K562 (cell line): Measurements from ENCODE around the gene TPRG1L. TPM values are rescaled to one million over a fixed set of nuclear protein-coding genes. Genes with fewer than 3 reads are reported as not detected.

Experiments used
- ATAC-seq: fragments of 200-7000 bp; cut with Tn5 transposase; 3 replicates; pipeline ENCODE4 v1.9.1; 2020; ENCODE audit warnings: moderate library complexity
- BruUV-seq: library from RNA; stranded (reverse); fragments of 400-500 nt; replicated peaks from 2 replicates; lab custom pipeline; 2021; lab: Mats Ljungman, UMichigan
- CTCF ChIA-PET: fragments of 300-600 bp; formaldehyde crosslinking; extraction: SDS; loops from one replicate; lab custom pipeline; 2021; ENCODE audit warnings: low intra/inter-chr PET ratio; lab: Yijun Ruan, JAX
- POLR2A ChIA-PET: fragments of 300-600, 350-650 bp; sonication (Branson Sonifier 250); formaldehyde crosslinking; extraction: SDS; loops from one replicate; lab custom pipeline; 2021; ENCODE audit warnings: antibody characterized with exemption, inconsistent platforms; lab: Yijun Ruan, JAX
- DNase-seq, 4 experiments: peaks; one replicate each; pipeline versions ENCODE4 v3.0.0 to v3.0.0-alpha.2; 2011 to 2018; ENCODE audit warnings: low spot score in 3 of 4, mixed read lengths in 3 of 4; ENCODE audit errors: extremely low read depth in 1 of 4
- FAIRE-seq: peaks from 2 replicates; lab custom pipeline; 2011; peaks lifted over from hg19 to GRCh38; lab: Jason Lieb, UNC
- H2AFZ ChIP-seq: 2 replicates; pipeline ENCODE4 v1.6.0; 2011; ENCODE audit warnings: low read depth, low read length, control low read depth, inconsistent platforms
- H3K27ac ChIP-seq: fragments of 200-600 bp; 3 replicates; pipeline ENCODE4 v1.8.0; 2011; ENCODE audit warnings: low read depth, mild to moderate bottlenecking, control low read depth, inconsistent platforms, low read length, moderate library complexity, mixed read lengths; ENCODE audit errors: extremely low read depth
- H3K27me3 ChIP-seq, 2 experiments: fragments of 300-600 bp in 1 of 2; 2 replicates in 1 of 2; 3 replicates in 1 of 2; pipeline versions ENCODE4 v1.6.0 to v1.8.0; 2011; ENCODE audit warnings: inconsistent platforms in 2 of 2, low read length in 2 of 2, mild to moderate bottlenecking in 1 of 2, mixed read lengths in 1 of 2, moderate library complexity in 1 of 2; ENCODE audit not compliant: control insufficient read depth in 2 of 2, insufficient read depth in 2 of 2
- H3K36me3 ChIP-seq: fragments of 300-600 bp; 3 replicates; pipeline ENCODE4 v1.8.0; 2011; ENCODE audit warnings: mild to moderate bottlenecking, low read length, inconsistent platforms; ENCODE audit not compliant: control insufficient read depth, insufficient read depth
- H3K4me1 ChIP-seq, 2 experiments: fragments of 200-600 bp in 1 of 2; replicated peaks in 1 of 2; 2 replicates in 1 of 2; 3 replicates in 1 of 2; pipeline versions ENCODE4 v1.5.1 to v1.8.0; 2011; ENCODE audit warnings: inconsistent platforms in 2 of 2, low read length in 2 of 2, mild to moderate bottlenecking in 1 of 2, mixed read lengths in 1 of 2, moderate library complexity in 1 of 2; ENCODE audit not compliant: control insufficient read depth in 2 of 2, insufficient read depth in 2 of 2
- H3K4me2 ChIP-seq: 2 replicates; pipeline ENCODE4 v1.6.1; 2011; ENCODE audit warnings: low read length, control low read depth, inconsistent platforms, mixed read lengths; ENCODE audit not compliant: insufficient read depth
- H3K4me3 ChIP-seq: fragments of 200-600 bp; sonication (generic), shearing (Covaris generic); 2 replicates; pipeline ENCODE4 v1.5.1; 2016; ENCODE audit warnings: control low read depth, inconsistent platforms
- H3K79me2 ChIP-seq: fragments of 200-600 bp; 3 replicates; pipeline ENCODE4 v1.8.0; 2011; ENCODE audit warnings: low read length, inconsistent platforms; ENCODE audit not compliant: control insufficient read depth, insufficient read depth
- H3K9ac ChIP-seq, 2 experiments: 2 replicates each; pipeline versions ENCODE4 v1.6.0 to v1.6.1; 2011; ENCODE audit warnings: low read depth in 2 of 2, low read length in 2 of 2, control low read depth in 1 of 2, inconsistent platforms in 1 of 2, mild to moderate bottlenecking in 1 of 2, mixed read lengths in 1 of 2; ENCODE audit not compliant: insufficient read depth in 1 of 2
- H3K9me1 ChIP-seq: one replicate; pipeline ENCODE4 v1.6.0; 2011; ENCODE audit warnings: inconsistent platforms, mild to moderate bottlenecking, low read length, moderate library complexity; ENCODE audit not compliant: control insufficient read depth, insufficient read depth
- H3K9me3 ChIP-seq: replicated peaks from 2 replicates; pipeline ENCODE4 v1.5.1; 2011; ENCODE audit warnings: low read depth, low read length, inconsistent platforms; ENCODE audit not compliant: control insufficient read depth, insufficient read depth
- H4K20me1 ChIP-seq: replicated peaks from 2 replicates; pipeline ENCODE4 v1.6.1; 2011; ENCODE audit warnings: low read length, inconsistent platforms, mixed read lengths; ENCODE audit not compliant: control insufficient read depth, insufficient read depth
- E2F3 ChIP-seq: fragments of 250-450 bp; sonication (Bioruptor Pico); IDR thresholded peaks from 2 replicates; pipeline ENCODE4 v1.4.0; 2020; ENCODE audit warnings: mild to moderate bottlenecking
- NR2C1 ChIP-seq, 2 experiments: fragments of 450-650 bp; IDR thresholded peaks; 2 replicates each; pipeline ENCODE4 v1.6.1; 2017; ENCODE audit warnings: mild to moderate bottlenecking in 2 of 2, antibody characterized with exemption in 1 of 2, inconsistent platforms in 1 of 2, missing compliant biosample characterization in 1 of 2, missing genetic modification characterization in 1 of 2
- SP2 ChIP-seq: IDR thresholded peaks from 2 replicates; pipeline ENCODE4 v1.6.1; 2011; ENCODE audit warnings: mild to moderate bottlenecking, low read depth, low read length, moderate library complexity; ENCODE audit not compliant: poor library complexity, severe bottlenecking; ENCODE audit errors: extremely low read depth
- WGBS: fragments of 100-300 bp; shearing (Covaris generic); methylation state at CpG from one replicate; pipeline ENCODE4 v1.1.6; 2016; ENCODE audit warnings: low coverage, mixed read lengths; ENCODE audit not compliant: insufficient coverage; ENCODE audit errors: missing lambda C conversion rate; 5-methylcytosine and 5-hydroxymethylcytosine counted together
- in situ Hi-C: fragments of 300-500 bp; cut with MboI; formaldehyde crosslinking; loops from 4 replicates; pipeline ENCODE4 v1.15.0; 2018; ENCODE audit warnings: inconsistent platforms, mixed read lengths
- intact Hi-C: fragments of 100-400 bp; cut with micrococcal nuclease; formaldehyde crosslinking; loops from 2 replicates; pipeline ENCODE4 v1.14.2; 2022
- polyA plus RNA-seq, 8 experiments: library from polyadenylated mRNA; depleted of rRNA in 4 of 8; stranded (reverse) in 5 of 8; unstranded in 3 of 8; fragments of >200 nt; fragmentation: Nextera tagmentation in 2 of 8; fragmentation: Illumina TruSeq in 1 of 8; extraction: Ambion mirVana in 2 of 8; extraction: Trizol in 1 of 8; gene quantifications; 2 replicates each; pipeline versions ENCODE4 v1.2.1 to v1.2.3, GENCODE V29; 2011 to 2014; ENCODE audit warnings: inconsistent platforms in 1 of 8, missing spikeins in 1 of 8
- total RNA-seq, 7 experiments: library from RNA; depleted of rRNA in 6 of 7; stranded (reverse); fragments of >200 nt in 6 of 7; fragmentation: Illumina TruSeq in 2 of 7; extraction: Trizol in 2 of 7; gene quantifications; 2 replicates each; pipeline versions ENCODE4 v1.2.1 to v1.2.3, GENCODE V29; 2011 to 2021; ENCODE audit warnings: low replicate concordance in 1 of 7
- TF ChIP-seq, protein P1 (sequence below): fragments of 250-450 bp; sonication (Bioruptor Pico); IDR thresholded peaks from 2 replicates; pipeline ENCODE4 v1.8.0; 2022; ENCODE audit warnings: moderate library complexity, mild to moderate bottlenecking, inconsistent platforms
- TF ChIP-seq, protein P2 (sequence below): fragments of 250-450 bp; sonication (Bioruptor Pico); IDR thresholded peaks from 2 replicates; pipeline ENCODE4 v1.8.0; 2021; ENCODE audit warnings: moderate library complexity, mild to moderate bottlenecking, inconsistent platforms

TPRG1L gene
- total and polyA plus RNA-seq, 9 of the 15 experiments (the other 6 are each of a cell fraction or from before 2014, with no cell fraction given): 1.6 to 11.0 (median 6.2) TPM

DNA sequence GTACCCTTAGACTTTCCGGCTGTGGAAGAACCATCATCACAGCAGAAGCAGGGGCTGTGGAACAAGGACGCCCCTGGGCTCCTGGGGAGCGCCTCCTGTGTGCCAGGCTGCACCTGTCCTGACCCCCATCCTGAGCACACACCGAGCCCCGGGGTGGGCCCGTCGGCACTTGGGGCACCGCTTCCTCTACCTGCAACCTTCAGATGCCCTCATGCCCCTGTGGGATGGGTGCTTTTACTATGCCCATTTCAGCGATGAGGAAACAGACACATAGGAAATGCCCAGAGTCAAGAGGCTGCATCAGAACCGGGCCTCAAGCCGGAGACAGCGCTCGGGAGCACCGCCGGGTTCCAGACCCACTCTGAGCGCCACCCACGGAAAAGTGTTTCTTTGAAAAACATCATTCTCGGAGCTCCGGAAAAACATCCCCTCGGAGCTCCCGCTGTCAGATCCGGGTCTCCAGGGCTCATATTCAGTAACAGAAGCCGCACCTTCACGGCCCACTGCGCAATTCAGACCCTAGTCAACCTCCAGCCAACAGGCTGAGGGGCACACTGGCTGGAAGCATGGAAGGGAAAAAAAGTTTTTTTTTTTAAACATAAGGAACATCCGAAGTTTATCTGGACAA is 8.0 kb downstream of the TPRG1L start:
- Histone ChIP-seq H3K9ac (no peak overlapping the region), H3K4me3 (no peak overlapping the region), H3K79me2 (no peaks in the 10 kb centered on the region), H3K27ac (no peak overlapping the region), H3K27me3 (no peaks in the 10 kb centered on the region), H4K20me1 (no peaks in the 10 kb centered on the region), H3K9me3 (no peaks in the 10 kb centered on the region), H3K4me2 (no peak overlapping the region), H3K4me1 (peaks cover 0 to 13% of the 10 kb centered on the region in 2 experiments; a peak in 1 of 5 replicates), H3K36me3 (peaks cover 62% of the 10 kb centered on the region; the same call in 2 of the 3 replicates), H3K9me1 (no peaks in the 10 kb centered on the region), H2AFZ (no peak overlapping the region)
- intact Hi-C loops: no loop called here
- ChIA-PET CTCF (no interaction called here), POLR2A (interaction anchor here (0.9 to 2.9 kb wide), 2 partner anchors 9 to 89 kb away, joined by 4 to 8 read pairs; no protein-coding TSS in a partner anchor)
- FAIRE-seq (no peak), DNase-seq (no peak), ATAC-seq (no peak)
- BruUV-seq: no TSS peak
- in situ Hi-C loops: no loop called here
- TF ChIP-seq E2F3 (CRISPR knock-in tag): 0 out of 2 replicates have a peak, but pooled peaks have one; percentile 34
- TF ChIP-seq, protein P1, sequence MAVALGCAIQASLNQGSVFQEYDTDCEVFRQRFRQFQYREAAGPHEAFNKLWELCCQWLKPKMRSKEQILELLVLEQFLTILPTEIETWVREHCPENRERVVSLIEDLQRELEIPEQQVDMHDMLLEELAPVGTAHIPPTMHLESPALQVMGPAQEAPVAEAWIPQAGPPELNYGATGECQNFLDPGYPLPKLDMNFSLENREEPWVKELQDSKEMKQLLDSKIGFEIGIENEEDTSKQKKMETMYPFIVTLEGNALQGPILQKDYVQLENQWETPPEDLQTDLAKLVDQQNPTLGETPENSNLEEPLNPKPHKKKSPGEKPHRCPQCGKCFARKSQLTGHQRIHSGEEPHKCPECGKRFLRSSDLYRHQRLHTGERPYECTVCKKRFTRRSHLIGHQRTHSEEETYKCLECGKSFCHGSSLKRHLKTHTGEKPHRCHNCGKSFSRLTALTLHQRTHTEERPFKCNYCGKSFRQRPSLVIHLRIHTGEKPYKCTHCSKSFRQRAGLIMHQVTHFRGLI (CRISPR knock-in tag): no peak
- TF ChIP-seq, protein P2, sequence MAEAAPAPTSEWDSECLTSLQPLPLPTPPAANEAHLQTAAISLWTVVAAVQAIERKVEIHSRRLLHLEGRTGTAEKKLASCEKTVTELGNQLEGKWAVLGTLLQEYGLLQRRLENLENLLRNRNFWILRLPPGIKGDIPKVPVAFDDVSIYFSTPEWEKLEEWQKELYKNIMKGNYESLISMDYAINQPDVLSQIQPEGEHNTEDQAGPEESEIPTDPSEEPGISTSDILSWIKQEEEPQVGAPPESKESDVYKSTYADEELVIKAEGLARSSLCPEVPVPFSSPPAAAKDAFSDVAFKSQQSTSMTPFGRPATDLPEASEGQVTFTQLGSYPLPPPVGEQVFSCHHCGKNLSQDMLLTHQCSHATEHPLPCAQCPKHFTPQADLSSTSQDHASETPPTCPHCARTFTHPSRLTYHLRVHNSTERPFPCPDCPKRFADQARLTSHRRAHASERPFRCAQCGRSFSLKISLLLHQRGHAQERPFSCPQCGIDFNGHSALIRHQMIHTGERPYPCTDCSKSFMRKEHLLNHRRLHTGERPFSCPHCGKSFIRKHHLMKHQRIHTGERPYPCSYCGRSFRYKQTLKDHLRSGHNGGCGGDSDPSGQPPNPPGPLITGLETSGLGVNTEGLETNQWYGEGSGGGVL: no peak
- TF ChIP-seq SP2: no peak
- no peak for TF ChIP-seq NR2C1 (IDR thresholded peaks at IDR 0.05)
- TF ChIP-seq NR2C1 (tag; IDR thresholded peaks at IDR 0.05): no peak
- 90% methylated on average over 26 of the region's 26 CpGs for WGBS
